OCI-LY1 (cell line): ENCODE data around the gene DEDD.

ENCODE experiments used
- H2AFZ ChIP-seq: fragments of 200-600 bp; sonication (generic), shearing (Covaris generic); 2 replicates; pipeline ENCODE4 v1.6.0; 2014; ENCODE audit warnings: antibody characterized with exemption, mild to moderate bottlenecking, low read length
- H3F3A ChIP-seq: fragments of 200-600 bp; sonication (generic), shearing (Covaris generic); 2 replicates; pipeline ENCODE4 v1.6.0; 2014; ENCODE audit warnings: mild to moderate bottlenecking, antibody characterized with exemption, low read length, moderate library complexity; ENCODE audit not compliant: insufficient read depth
- H3K27ac ChIP-seq: fragments of 200-600 bp; sonication (generic); 2 replicates; pipeline ENCODE4 v1.5.1; 2014; ENCODE audit warnings: low read length, mixed run types, mild to moderate bottlenecking, low read depth; ENCODE audit not compliant: poor library complexity, severe bottlenecking
- H3K27me3 ChIP-seq: fragments of 200-600 bp; sonication (generic); 2 replicates; pipeline ENCODE4 v1.6.0; 2014; ENCODE audit warnings: antibody characterized with exemption, mild to moderate bottlenecking, low read length, moderate library complexity; ENCODE audit not compliant: insufficient read depth
- H3K36me3 ChIP-seq: fragments of 200-600 bp; sonication (generic); 2 replicates; pipeline ENCODE4 v1.6.1; 2014; ENCODE audit warnings: mild to moderate bottlenecking, antibody characterized with exemption, low read length, moderate library complexity, mixed read lengths; ENCODE audit not compliant: insufficient read depth
- H3K4me1 ChIP-seq: fragments of 200-600 bp; sonication (generic); 2 replicates; pipeline ENCODE4 v1.5.1; 2014; ENCODE audit warnings: mild to moderate bottlenecking, low read length, moderate library complexity; ENCODE audit not compliant: insufficient read depth, severe bottlenecking
- H3K4me2 ChIP-seq: fragments of 200-600 bp; sonication (generic), shearing (Covaris generic); 2 replicates; pipeline ENCODE4 v1.6.1; 2014; ENCODE audit warnings: low read length
- H3K4me3 ChIP-seq: fragments of 200-600 bp; sonication (generic); 2 replicates; pipeline ENCODE4 v1.5.1; 2014; ENCODE audit warnings: low read length, low read depth, mild to moderate bottlenecking, mixed read lengths; ENCODE audit not compliant: poor library complexity, severe bottlenecking
- H3K79me2 ChIP-seq: fragments of 200-600 bp; shearing (Covaris generic); 2 replicates; pipeline ENCODE4 v1.6.1; 2016; ENCODE audit warnings: mixed run types, low read length, mixed read lengths; ENCODE audit not compliant: insufficient read depth
- H3K9ac ChIP-seq: fragments of 200-600 bp; sonication (generic), shearing (Covaris generic); 2 replicates; pipeline ENCODE4 v1.6.1; 2014; ENCODE audit warnings: mild to moderate bottlenecking, low read length, mixed read lengths
- H3K9me2 ChIP-seq: fragments of 200-600 bp; sonication (generic), shearing (Covaris generic); 2 replicates; pipeline ENCODE4 v1.6.1; 2014; ENCODE audit warnings: low read depth, mild to moderate bottlenecking, low read length, mixed read lengths
- H3K9me3 ChIP-seq: fragments of 200-600 bp; shearing (Covaris generic); 2 replicates; pipeline ENCODE4 v1.6.1; 2014; ENCODE audit warnings: low read length, mixed read lengths
- H4K20me1 ChIP-seq: fragments of 200-600 bp; sonication (generic), shearing (Covaris generic); 2 replicates; pipeline ENCODE4 v1.6.0; 2016; ENCODE audit warnings: mild to moderate bottlenecking, low read length; ENCODE audit not compliant: insufficient read depth
- EZH2 ChIP-seq: fragments of 200-600 bp; sonication (generic), shearing (Covaris generic); IDR thresholded peaks from 2 replicates; pipeline ENCODE4 v1.8.0; 2017; ENCODE audit warnings: borderline replicate concordance, mixed run types, mild to moderate bottlenecking, antibody characterized with exemption, low read length, moderate library complexity, mixed read lengths
- TF ChIP-seq, protein P1 (sequence below): fragments of 200-600 bp; sonication (generic), shearing (Covaris generic); IDR thresholded peaks from 2 replicates; pipeline ENCODE4 v1.5.1; 2017; ENCODE audit warnings: mild to moderate bottlenecking, antibody characterized with exemption, low read length, moderate library complexity, mixed read lengths

DEDD gene

DNA sequence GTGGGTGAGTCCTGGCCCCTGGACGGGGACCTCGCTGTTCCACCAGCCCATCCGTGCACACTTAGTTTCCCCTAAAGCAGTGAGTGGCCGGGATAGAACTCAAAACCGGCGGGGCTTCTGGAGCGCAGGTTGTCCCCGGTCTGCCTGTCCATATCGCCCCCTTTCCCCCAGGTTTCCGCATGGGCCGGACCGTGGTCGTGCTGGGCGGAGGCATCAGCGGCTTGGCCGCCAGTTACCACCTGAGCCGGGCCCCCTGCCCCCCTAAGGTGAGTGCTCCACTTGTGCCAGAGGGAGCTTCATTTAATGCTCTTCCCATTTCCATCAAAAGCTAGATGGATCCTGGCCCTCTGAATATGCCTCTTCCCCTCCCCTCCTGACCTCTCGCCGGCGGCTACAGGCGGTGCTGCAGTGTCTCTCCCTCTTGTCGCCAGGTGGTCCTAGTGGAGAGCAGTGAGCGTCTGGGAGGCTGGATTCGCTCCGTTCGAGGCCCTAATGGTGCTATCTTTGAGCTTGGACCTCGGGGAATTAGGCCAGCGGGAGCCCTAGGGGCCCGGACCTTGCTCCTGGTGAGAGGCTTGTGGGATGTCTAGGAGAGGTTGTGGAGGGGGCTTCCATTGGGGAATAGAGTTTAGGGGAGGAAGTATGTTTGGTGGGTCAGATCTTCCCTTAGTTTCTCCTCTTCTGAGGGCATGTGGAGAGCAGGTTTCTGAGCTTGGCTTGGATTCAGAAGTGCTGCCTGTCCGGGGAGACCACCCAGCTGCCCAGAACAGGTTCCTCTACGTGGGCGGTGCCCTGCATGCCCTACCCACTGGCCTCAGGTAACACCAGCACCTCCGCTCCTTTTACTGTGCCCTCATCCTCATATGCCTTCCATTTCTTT lies 34.4 kb upstream of the DEDD start:
- H3K4me2 ChIP-seq = peak overlapping the region; percentile 91
- H3K27me3 ChIP-seq = no peaks in the 10 kb centered on the region
- peaks cover 21% of the 10 kb centered on the region for H3K4me1 ChIP-seq
- no peaks in the 10 kb centered on the region for H3K79me2 ChIP-seq
- H3K9me2 ChIP-seq = no peaks in the 10 kb centered on the region
- H3K9ac ChIP-seq = peak overlapping the region; percentile 83
- no peaks in the 10 kb centered on the region for H3K9me3 ChIP-seq
- TF ChIP-seq, protein P1, sequence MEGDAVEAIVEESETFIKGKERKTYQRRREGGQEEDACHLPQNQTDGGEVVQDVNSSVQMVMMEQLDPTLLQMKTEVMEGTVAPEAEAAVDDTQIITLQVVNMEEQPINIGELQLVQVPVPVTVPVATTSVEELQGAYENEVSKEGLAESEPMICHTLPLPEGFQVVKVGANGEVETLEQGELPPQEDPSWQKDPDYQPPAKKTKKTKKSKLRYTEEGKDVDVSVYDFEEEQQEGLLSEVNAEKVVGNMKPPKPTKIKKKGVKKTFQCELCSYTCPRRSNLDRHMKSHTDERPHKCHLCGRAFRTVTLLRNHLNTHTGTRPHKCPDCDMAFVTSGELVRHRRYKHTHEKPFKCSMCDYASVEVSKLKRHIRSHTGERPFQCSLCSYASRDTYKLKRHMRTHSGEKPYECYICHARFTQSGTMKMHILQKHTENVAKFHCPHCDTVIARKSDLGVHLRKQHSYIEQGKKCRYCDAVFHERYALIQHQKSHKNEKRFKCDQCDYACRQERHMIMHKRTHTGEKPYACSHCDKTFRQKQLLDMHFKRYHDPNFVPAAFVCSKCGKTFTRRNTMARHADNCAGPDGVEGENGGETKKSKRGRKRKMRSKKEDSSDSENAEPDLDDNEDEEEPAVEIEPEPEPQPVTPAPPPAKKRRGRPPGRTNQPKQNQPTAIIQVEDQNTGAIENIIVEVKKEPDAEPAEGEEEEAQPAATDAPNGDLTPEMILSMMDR = 0 out of 2 replicates have a peak, but pooled peaks have one; percentile 6
- TF ChIP-seq EZH2 = no peak
- peaks cover 5% of the 10 kb centered on the region for H3F3A ChIP-seq
- H4K20me1 ChIP-seq = no peaks in the 10 kb centered on the region
- peak overlapping the region; percentile 79 for H3K4me3 ChIP-seq
- no peak overlapping the region for H2AFZ ChIP-seq
- peaks cover 57% of the 10 kb centered on the region for H3K36me3 ChIP-seq
- H3K27ac ChIP-seq = peak overlapping the region; percentile 28

DNA sequence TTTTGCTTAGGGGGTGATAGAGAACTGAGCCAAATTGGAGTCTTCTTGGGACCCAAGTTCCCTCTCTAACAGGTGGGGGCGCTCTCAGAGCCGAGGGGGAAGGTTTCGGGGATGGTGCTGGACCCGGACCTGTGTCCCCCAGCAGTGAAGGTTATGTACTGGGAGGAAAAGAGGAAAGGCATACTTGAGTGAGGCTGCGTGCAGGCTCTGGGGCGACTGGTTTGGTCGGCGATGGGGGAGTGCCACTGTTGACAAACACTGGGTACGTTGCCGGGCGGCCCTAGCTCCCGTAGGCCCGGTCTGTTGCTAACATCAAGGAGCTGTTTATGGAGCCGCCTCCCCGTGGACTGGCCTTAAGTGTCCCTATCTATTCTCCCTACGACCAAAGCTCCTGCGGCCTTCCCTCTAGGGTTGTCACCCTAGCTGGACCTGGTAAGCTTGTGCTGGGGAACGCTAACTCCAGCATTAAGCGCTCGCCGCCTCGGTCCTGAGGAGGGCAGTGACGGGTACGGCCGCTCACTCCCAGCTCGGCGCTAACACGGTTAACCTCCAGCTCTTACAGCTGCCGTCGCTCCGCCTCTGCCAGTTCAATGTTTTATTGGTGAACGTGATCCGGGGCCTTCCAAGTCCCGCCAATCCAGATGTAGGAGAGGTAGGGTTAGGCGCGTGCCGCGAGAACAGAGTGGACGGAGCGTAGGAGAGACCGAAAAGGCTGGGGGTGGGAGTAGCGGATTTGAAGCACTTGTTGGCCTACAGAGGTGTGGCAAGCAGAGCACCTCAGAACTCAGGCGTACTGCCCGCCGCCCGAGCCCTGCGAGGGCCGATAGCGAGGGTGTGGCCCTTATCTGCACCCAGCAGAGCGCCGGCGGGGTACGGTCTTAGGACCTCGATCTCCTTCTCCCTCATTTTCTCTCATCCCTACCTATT lies 33.5 kb upstream of the DEDD start, which contains the start of gene PPOX:
Gene PPOX (plus strand): TSS at position 685 of the 927 bp plus-strand sequence. CDS start 422 bp downstream, outside the sequence.
- no peak within 1 kb of the TSS for H2AFZ ChIP-seq
- H3K4me3 ChIP-seq = peak within 1 kb of the TSS; percentile 79
- peaks cover 27% of the 10 kb centered on the region for H3K4me1 ChIP-seq
- no peak for TF ChIP-seq EZH2
- TF ChIP-seq, protein P1 = peak; percentile 91
- no peaks in the 10 kb centered on the region for H3K9me2 ChIP-seq
- peaks cover 5% of the 10 kb centered on the region for H3F3A ChIP-seq
- H4K20me1 ChIP-seq = no peaks in the 10 kb centered on the region
- H3K9me3 ChIP-seq = no peaks in the 10 kb centered on the region
- no peaks in the 10 kb centered on the region for H3K79me2 ChIP-seq
- H3K4me2 ChIP-seq = peak within 1 kb of the TSS; percentile 91
- no peaks in the 10 kb centered on the region for H3K27me3 ChIP-seq
- H3K9ac ChIP-seq = peak within 1 kb of the TSS; percentile 83
- peak within 1 kb of the TSS; percentile 69 for H3K27ac ChIP-seq
- peaks cover 50% of the 10 kb centered on the region for H3K36me3 ChIP-seq

DNA sequence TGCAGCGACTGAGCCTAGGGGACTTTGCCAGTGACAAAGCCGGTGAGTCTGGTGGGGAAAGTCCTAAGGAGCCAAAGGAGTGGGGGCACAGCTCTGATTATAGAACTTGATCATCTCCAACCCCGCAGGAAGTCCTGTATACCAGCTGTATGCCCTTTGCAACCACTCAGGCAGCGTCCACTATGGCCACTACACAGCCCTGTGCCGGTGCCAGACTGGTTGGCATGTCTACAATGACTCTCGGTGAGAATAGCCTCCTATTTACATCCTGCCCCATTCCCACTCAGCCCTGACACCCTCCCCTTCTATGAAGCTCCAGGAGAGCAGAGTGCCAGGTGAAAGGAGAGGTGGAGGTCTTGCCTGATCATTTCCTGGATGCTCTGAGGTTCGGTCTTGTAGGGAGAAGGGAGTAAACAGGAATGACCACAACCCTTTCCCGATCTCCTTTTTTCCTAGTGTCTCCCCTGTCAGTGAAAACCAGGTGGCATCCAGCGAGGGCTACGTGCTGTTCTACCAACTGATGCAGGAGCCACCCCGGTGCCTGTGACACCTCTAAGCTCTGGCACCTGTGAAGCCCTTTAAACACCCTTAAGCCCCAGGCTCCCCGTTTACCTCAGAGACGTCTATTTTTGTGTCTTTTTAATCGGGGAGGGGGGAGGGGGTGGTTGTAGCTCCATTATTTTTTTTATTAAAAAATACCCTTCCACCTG lies 32.6 kb upstream of the DEDD start:
- H3K27ac ChIP-seq = peak overlapping the region; percentile 69
- H3K9me3 ChIP-seq = no peaks in the 10 kb centered on the region
- H3K9ac ChIP-seq = peak overlapping the region; percentile 63
- no peaks in the 10 kb centered on the region for H3K79me2 ChIP-seq
- H3K4me1 ChIP-seq = peaks cover 36% of the 10 kb centered on the region
- TF ChIP-seq EZH2 = no peak
- TF ChIP-seq, protein P1 = no peak
- peak overlapping the region; percentile 91 for H3K4me2 ChIP-seq
- no peaks in the 10 kb centered on the region for H3K9me2 ChIP-seq
- peak overlapping the region; percentile 79 for H3K4me3 ChIP-seq
- H2AFZ ChIP-seq = no peak overlapping the region
- peaks cover 47% of the 10 kb centered on the region; the same call in 1 of the 2 replicates for H3K36me3 ChIP-seq
- H3F3A ChIP-seq = peaks cover 5% of the 10 kb centered on the region
- no peaks in the 10 kb centered on the region for H3K27me3 ChIP-seq
- H4K20me1 ChIP-seq = no peaks in the 10 kb centered on the region
